ENCODE measurements around the gene PDCD2L.
A peak's percentile ranks its signal among the peaks of the same experiment; 100 is the strongest.
"Not testable (repeated sequence)": the region's sequence is repeated elsewhere in the genome, so short reads cannot be mapped to it uniquely, and the experiment has no call there.

PDCD2L gene

GRCh38 chr19:34380639-34381241, 23.5 kb upstream of the PDCD2L start:
- DNase-seq: no peak

- no peak for DNase-seq
Measured at GRCh38 chr19:34381399-34382251, 22.6 kb upstream of the PDCD2L start.

GRCh38 chr19:34382471-34382870, 21.7 kb upstream of the PDCD2L start:
- DNase-seq: no peak

GRCh38 chr19:34383599-34383998, 20.6 kb upstream of the PDCD2L start:
- no peak for DNase-seq

GRCh38 chr19:34386645-34387445, 17.4 kb upstream of the PDCD2L start:
- no peak for DNase-seq

GRCh38 chr19:34387446-34387810, 16.8 kb upstream of the PDCD2L start:
- DNase-seq: no peak

GRCh38 chr19:34388745-34389144, 15.5 kb upstream of the PDCD2L start:
- DNase-seq: not testable (repeated sequence)

- peak; percentile 10 for DNase-seq
Measured at GRCh38 chr19:34391813-34392212, 12.4 kb upstream of the PDCD2L start.

GRCh38 chr19:34393031-34393430, 11.2 kb upstream of the PDCD2L start:
- DNase-seq: peak; percentile 10

GRCh38 chr19:34393629-34394028, 10.6 kb upstream of the PDCD2L start:
- no peak for DNase-seq

- no peak for DNase-seq
Measured at GRCh38 chr19:34397853-34398252, 6.3 kb upstream of the PDCD2L start.

GRCh38 chr19:34399886-34400285, 4.3 kb upstream of the PDCD2L start:
- no peak for DNase-seq

- not testable (repeated sequence) for DNase-seq
Measured at GRCh38 chr19:34400844-34401243, 3.4 kb upstream of the PDCD2L start.

GRCh38 chr19:34402074-34402600, 2.1 kb upstream of the PDCD2L start:
- no peak for DNase-seq

- DNase-seq: no peak
Measured at GRCh38 chr19:34403784-34404108, 453 bp upstream of the PDCD2L start.

GRCh38 chr19:34405892-34406660, 1.9 kb downstream of the PDCD2L start:
- DNase-seq: no peak

- DNase-seq: no peak
Measured at GRCh38 chr19:34408411-34408810, 4.2 kb downstream of the PDCD2L start.

- no peak for DNase-seq
Measured at GRCh38 chr19:34409189-34410164, 5.3 kb downstream of the PDCD2L start.

- DNase-seq: no peak
Measured at GRCh38 chr19:34411216-34411615, 7.0 kb downstream of the PDCD2L start.

GRCh38 chr19:34416021-34416545, 11.9 kb downstream of the PDCD2L start:
- DNase-seq: no peak

GRCh38 chr19:34418300-34418699, 14.1 kb downstream of the PDCD2L start:
- no peak for DNase-seq

Measured in 8988T (cell line).